Neural cell (in vitro differentiated cells): ENCODE results near the gene TMEM238L.

Source experiments
- EP300 ChIP-seq: fragments of 450-650 bp; conservative IDR thresholded peaks from 2 replicates; pipeline ENCODE4 v1.6.1; 2014; ENCODE audit warnings: antibody characterized with exemption, mild to moderate bottlenecking, moderate library complexity; ENCODE audit not compliant: poor library complexity, severe bottlenecking
- EZH2 ChIP-seq: fragments of 200-600, 300-800 bp; shearing (Covaris generic), sonication (generic); IDR thresholded peaks from 2 replicates; pipeline ENCODE4 v1.6.1; 2014; ENCODE audit warnings: antibody characterized with exemption, low read length, borderline replicate concordance, mild to moderate bottlenecking; ENCODE audit not compliant: insufficient read depth, poor library complexity, severe bottlenecking
- MXI1 ChIP-seq: fragments of 450-650 bp; conservative IDR thresholded peaks from 2 replicates; pipeline ENCODE4 v1.6.1; 2014; ENCODE audit warnings: antibody characterized with exemption, mild to moderate bottlenecking; ENCODE audit not compliant: poor library complexity, severe bottlenecking
- RAD21 ChIP-seq: fragments of 450-650 bp; conservative IDR thresholded peaks from 2 replicates; pipeline ENCODE4 v1.6.1; 2014; ENCODE audit warnings: antibody characterized with exemption, mild to moderate bottlenecking, moderate library complexity
- TAF1 ChIP-seq: IDR thresholded peaks from 2 replicates; pipeline ENCODE4 v1.6.1; 2012; ENCODE audit warnings: low read depth
- TF ChIP-seq, protein P1 (sequence below): fragments of 450-650 bp; IDR thresholded peaks from 2 replicates; pipeline ENCODE4 v1.5.1; 2014; ENCODE audit warnings: antibody characterized with exemption, mild to moderate bottlenecking, moderate library complexity; ENCODE audit not compliant: poor library complexity, severe bottlenecking

DNA sequence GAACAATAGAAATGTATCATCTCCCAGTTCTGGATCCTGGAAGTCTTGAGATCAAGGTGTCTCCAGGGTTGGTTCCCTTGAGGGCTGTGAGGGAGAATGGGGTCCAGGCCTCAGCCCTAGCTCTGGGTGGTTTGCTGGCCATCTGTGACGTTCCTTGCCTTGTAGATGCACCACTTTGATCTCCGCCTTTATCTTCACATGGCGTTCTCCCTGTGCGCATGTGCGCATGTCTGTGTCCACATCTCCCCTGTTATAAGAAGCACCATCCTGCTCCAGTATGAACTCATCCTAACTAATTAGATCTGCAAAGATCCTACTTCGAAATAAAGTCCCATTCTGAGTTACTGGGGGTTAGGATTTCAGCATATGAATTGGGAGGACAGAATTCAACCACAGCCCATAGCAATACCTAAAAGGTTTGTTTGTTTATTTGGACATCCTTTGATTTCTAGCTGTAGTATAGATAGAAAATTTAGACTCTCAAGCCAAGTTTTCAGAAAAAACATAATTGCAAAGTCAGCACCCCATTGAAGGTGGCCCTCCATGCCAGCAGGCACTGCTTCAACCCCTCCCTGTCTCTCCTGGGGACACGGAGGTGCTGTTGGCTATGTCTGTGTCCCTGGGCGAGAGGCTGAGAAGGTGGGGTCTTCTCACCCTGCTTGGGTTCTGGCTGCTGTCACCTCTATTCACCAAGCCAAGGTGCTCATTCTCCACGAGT lies 2.8 kb upstream of the TMEM238L start:
- TF ChIP-seq EZH2 (no peak), MXI1 (no peak), EP300 (no peak), RAD21 (no peak), TAF1 (no peak)
- TF ChIP-seq, protein P1, sequence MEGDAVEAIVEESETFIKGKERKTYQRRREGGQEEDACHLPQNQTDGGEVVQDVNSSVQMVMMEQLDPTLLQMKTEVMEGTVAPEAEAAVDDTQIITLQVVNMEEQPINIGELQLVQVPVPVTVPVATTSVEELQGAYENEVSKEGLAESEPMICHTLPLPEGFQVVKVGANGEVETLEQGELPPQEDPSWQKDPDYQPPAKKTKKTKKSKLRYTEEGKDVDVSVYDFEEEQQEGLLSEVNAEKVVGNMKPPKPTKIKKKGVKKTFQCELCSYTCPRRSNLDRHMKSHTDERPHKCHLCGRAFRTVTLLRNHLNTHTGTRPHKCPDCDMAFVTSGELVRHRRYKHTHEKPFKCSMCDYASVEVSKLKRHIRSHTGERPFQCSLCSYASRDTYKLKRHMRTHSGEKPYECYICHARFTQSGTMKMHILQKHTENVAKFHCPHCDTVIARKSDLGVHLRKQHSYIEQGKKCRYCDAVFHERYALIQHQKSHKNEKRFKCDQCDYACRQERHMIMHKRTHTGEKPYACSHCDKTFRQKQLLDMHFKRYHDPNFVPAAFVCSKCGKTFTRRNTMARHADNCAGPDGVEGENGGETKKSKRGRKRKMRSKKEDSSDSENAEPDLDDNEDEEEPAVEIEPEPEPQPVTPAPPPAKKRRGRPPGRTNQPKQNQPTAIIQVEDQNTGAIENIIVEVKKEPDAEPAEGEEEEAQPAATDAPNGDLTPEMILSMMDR: no peak
